T-helper 9 cell (primary cell): ENCODE results near the gene NPAP1.
"Not testable (repeated sequence)": the region's sequence is repeated elsewhere in the genome, so short reads cannot be mapped to it uniquely, and the experiment has no call there.

ENCODE experiments used
- DNase-seq: peaks from one replicate; pipeline ENCODE4 v3.0.0-alpha.2; 2020
- total RNA-seq, 2 donors: gene quantifications; one replicate each; lab custom pipeline; 2026; lab: John Stamatoyannopoulos, UW

NPAP1 gene
- total RNA-seq: 0 reads per million in 2 donors

GRCh38 chr15:24675332-24676144 lies at the start of gene NPAP1:
NPAP1 (plus strand) TSS chr15:24675775; CDS start chr15:24675868, 93 bp downstream.
- no peak for DNase-seq

DNA sequence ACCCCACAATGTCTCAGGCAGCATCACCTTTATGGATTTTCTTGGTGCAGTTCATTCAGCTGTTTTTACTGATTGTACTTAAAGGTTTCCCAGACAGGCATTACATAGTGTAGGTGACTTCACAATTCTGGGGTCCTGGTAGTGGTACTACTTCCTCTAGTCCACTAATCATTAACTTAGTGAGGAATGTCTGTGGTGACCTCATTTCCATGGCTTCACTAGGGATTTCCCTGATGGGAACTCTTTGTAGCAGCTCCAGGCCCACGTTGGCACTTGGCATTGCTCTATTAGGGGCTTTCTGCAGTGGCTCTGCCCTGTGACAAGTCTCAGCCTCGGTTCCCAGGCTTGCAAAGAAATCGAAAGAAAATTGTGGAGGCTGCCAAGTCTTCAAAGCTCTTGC lies 48.1 kb upstream of the NPAP1 start:
- no peak for DNase-seq

DNA sequence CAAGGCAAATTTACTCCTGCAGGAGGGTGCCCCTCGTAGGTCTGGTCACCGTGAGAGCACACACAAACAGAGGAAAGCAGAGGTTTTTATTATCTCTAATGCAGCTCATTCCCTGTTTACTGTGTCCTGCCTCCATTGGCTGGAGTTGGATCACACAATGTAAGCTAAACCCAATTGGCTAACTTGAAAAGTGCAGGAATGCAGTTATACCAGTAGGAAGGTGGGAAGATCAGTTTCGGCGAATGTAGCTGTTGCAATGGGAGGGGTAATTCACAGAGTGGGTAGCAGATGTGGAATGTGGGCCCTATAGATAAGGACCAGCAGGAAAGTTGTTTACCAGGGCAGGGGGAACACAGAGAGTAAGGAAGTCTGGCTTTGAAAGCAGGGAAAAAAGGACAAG lies 42.5 kb upstream of the NPAP1 start:
- no peak for DNase-seq

GRCh38 chr15:24639412-24639811 lies 36.2 kb upstream of the NPAP1 start:
- not testable (repeated sequence) for DNase-seq

GRCh38 chr15:24645627-24646026 lies 29.9 kb upstream of the NPAP1 start:
- no peak for DNase-seq

DNA sequence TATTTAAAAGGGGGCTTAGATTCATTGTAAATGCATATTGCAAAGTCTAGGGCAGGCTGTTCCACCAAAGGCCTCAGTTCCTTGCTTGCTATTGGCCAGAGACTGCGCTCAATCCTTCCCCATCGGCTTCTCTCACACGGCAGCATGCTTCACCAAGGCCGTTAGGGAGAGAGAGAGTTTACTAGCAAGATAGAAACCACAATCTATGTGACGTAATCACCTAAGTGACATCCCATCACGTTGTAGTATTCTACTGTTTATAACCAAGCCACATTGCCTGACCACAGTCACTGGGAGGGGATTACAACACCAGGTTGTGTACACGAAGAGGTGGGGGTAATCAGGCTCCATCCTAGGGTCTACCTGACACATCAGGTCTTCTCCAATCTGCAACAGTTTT lies 16.0 kb upstream of the NPAP1 start:
- no peak for DNase-seq

GRCh38 chr15:24662991-24663390 lies 12.6 kb upstream of the NPAP1 start:
- DNase-seq: no peak

GRCh38 chr15:24676431-24676830 lies 856 bp downstream of the NPAP1 start:
- no peak for DNase-seq

- no peak for DNase-seq
Observed at GRCh38 chr15:24678485-24678884, 2.9 kb downstream of the NPAP1 start.

DNA sequence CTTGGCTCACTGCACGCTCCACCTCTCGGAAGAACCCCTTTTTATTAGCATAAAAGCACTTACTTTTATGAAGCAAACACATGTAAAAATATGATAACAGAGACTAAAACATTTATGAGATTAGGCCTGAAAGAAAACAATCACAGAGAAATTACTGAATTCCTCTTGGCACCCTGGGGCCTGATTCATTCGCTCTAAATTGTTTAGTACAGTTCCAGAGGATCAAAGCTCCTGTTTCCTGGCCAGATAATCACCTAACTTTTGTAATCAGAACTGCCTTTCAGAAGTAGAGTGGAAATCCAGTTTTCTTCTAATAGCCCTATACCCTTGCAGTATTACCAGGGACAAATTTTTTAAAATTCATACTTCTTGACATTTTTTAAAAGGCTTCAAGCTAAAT lies 6.4 kb downstream of the NPAP1 start:
- no peak for DNase-seq

GRCh38 chr15:24682905-24683304 lies 7.3 kb downstream of the NPAP1 start:
- not testable (repeated sequence) for DNase-seq

- DNase-seq: no peak
Observed at GRCh38 chr15:24683736-24684135, 8.2 kb downstream of the NPAP1 start.

DNA sequence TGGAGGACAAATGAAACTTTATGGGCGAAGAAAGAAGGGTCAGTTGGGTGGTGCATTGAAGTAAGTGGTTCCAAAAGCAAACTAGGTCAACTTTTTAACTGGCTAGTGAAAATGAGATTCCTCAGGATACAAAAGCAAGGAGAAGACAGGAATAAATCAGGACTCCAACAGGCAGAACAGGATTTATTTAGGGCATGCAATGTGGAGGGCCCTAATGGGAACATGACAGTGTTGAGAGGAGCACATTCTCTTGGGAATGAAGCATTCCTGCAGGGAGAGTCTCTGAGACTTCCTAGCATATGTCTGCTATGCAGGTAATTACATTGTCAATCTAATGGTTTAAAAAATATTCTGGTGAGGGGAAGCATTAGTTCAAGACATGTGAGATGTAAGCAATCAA lies 8.7 kb downstream of the NPAP1 start:
- DNase-seq: no peak

- no peak for DNase-seq
Observed at GRCh38 chr15:24696201-24696600, 20.6 kb downstream of the NPAP1 start.

- no peak for DNase-seq
Observed at GRCh38 chr15:24696842-24697241, 21.3 kb downstream of the NPAP1 start.

GRCh38 chr15:24718289-24719082 lies 42.9 kb downstream of the NPAP1 start:
- no peak for DNase-seq

DNA sequence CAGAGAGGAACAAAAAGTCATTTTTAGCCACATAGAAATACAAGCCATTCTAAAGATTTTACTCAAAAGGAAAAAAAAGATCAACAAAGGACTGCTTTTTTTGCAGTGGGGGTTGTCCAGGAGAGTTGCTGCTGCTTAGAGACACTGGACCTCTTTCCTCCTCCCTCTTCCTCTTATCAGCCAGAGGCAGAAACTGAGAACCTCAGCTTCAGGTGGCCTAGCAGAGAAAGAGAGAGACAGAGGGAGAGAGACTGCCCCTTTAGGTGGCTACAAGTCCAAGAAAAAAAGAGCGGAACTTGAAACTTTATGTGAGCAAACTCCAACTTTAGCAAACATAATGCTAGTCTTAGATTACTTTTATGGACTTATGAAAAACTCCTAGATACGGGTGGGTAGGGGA lies 54.2 kb downstream of the NPAP1 start:
- no peak for DNase-seq
